ENCODE measurements around the gene UBASH3A. TPM values are rescaled to one million over a fixed set of nuclear protein-coding genes. Genes with fewer than 3 reads are reported as not detected.

UBASH3A gene
- total RNA-seq, 6 experiments from 2014 or later: 0.12 to 0.50 (median 0.15) TPM

GRCh38 chr21:42400525-42400924, 3.2 kb upstream of the UBASH3A start:
- no peaks in the 10 kb centered on the region for H3K36me3 ChIP-seq
- no peak overlapping the region for H3K27ac ChIP-seq
- no peak for DNase-seq
- TF ChIP-seq CTCF (IDR thresholded peaks at IDR 0.05): no peak
- no peak for TF ChIP-seq POLR2A (IDR thresholded peaks at IDR 0.05)
- H3K4me3 ChIP-seq: no peak overlapping the region
- ATAC-seq: no peak
- H3K4me1 ChIP-seq: no peaks in the 10 kb centered on the region
- intact Hi-C loops (cut with DNase I): no loop called here
- WGBS (ENCODE audit: insufficient coverage, low coverage, low lambda C conversion rate, missing lambda C conversion rate): 63% methylated on average over 4 of the region's 4 CpGs
- H3K27me3 ChIP-seq: no peaks in the 10 kb centered on the region
- H3K9me3 ChIP-seq: no peaks in the 10 kb centered on the region

- Histone ChIP-seq H3K27me3 (no peaks in the 10 kb centered on the region), H3K36me3 (no peaks in the 10 kb centered on the region), H3K9me3 (no peaks in the 10 kb centered on the region), H3K4me3 (no peak overlapping the region), H3K27ac (no peak overlapping the region), H3K4me1 (no peaks in the 10 kb centered on the region)
- DNase-seq (no peak), ATAC-seq (no peak)
- WGBS (ENCODE audit: insufficient coverage, low coverage, low lambda C conversion rate, missing lambda C conversion rate): 36% methylated on average over 3 of the region's 3 CpGs
- intact Hi-C loops (cut with DNase I): no loop called here
- TF ChIP-seq POLR2A (IDR thresholded peaks at IDR 0.05): no peak
These were observed 2.5 kb upstream of the UBASH3A start for GRCh38 chr21:42401154-42401553.

GRCh38 chr21:42401820-42402251, 1.9 kb upstream of the UBASH3A start:
- H3K9me3 ChIP-seq: no peaks in the 10 kb centered on the region
- 45% methylated on average over 2 of the region's 2 CpGs for WGBS (ENCODE audit: insufficient coverage, low coverage, low lambda C conversion rate, missing lambda C conversion rate)
- ATAC-seq (no peak), DNase-seq (no peak)
- intact Hi-C loops (cut with DNase I): no loop called here
- no peak overlapping the region for H3K4me3 ChIP-seq
- H3K4me1 ChIP-seq: no peaks in the 10 kb centered on the region
- no peaks in the 10 kb centered on the region for H3K36me3 ChIP-seq
- TF ChIP-seq POLR2A (IDR thresholded peaks at IDR 0.05): no peak
- TF ChIP-seq CTCF (IDR thresholded peaks at IDR 0.05): no peak
- H3K27ac ChIP-seq: no peak overlapping the region
- no peaks in the 10 kb centered on the region for H3K27me3 ChIP-seq

- Histone ChIP-seq H3K27ac (no peak overlapping the region), H3K9me3 (no peaks in the 10 kb centered on the region), H3K4me1 (no peaks in the 10 kb centered on the region), H3K27me3 (no peaks in the 10 kb centered on the region), H3K36me3 (no peaks in the 10 kb centered on the region), H3K4me3 (no peak overlapping the region)
- WGBS (ENCODE audit: insufficient coverage, low coverage, low lambda C conversion rate, missing lambda C conversion rate): 64% methylated on average over 3 of the region's 10 CpGs
- ATAC-seq: no peak
- TF ChIP-seq CTCF (IDR thresholded peaks at IDR 0.05) (no peak), POLR2A (IDR thresholded peaks at IDR 0.05) (no peak)
- peak in 1 of 3 donors; percentile 13 for DNase-seq
- intact Hi-C loops (cut with DNase I): no loop called here
These were observed 837 bp downstream of the UBASH3A start for GRCh38 chr21:42404539-42404938.

- no peaks in the 10 kb centered on the region for H3K4me1 ChIP-seq
- H3K27ac ChIP-seq: no peak overlapping the region
- no peak overlapping the region for H3K4me3 ChIP-seq
- 85% methylated on average over 10 of the region's 23 CpGs for WGBS (ENCODE audit: insufficient coverage, low coverage, low lambda C conversion rate, missing lambda C conversion rate)
- ATAC-seq (no peak), DNase-seq (peak in 1 of 3 donors; percentile 32)
- H3K9me3 ChIP-seq: no peaks in the 10 kb centered on the region
- no peaks in the 10 kb centered on the region for H3K36me3 ChIP-seq
- intact Hi-C loops (cut with DNase I): no loop called here
- TF ChIP-seq POLR2A (IDR thresholded peaks at IDR 0.05) (no peak), CTCF (IDR thresholded peaks at IDR 0.05) (no peak)
- H3K27me3 ChIP-seq: no peaks in the 10 kb centered on the region
These were observed 1.6 kb downstream of the UBASH3A start for GRCh38 chr21:42405064-42406013.
